ENCODE results near the gene KBTBD3.
"Not testable (repeated sequence)": the region's sequence is repeated elsewhere in the genome, so short reads cannot be mapped to it uniquely, and the experiment has no call there.

Gene KBTBD3

DNA sequence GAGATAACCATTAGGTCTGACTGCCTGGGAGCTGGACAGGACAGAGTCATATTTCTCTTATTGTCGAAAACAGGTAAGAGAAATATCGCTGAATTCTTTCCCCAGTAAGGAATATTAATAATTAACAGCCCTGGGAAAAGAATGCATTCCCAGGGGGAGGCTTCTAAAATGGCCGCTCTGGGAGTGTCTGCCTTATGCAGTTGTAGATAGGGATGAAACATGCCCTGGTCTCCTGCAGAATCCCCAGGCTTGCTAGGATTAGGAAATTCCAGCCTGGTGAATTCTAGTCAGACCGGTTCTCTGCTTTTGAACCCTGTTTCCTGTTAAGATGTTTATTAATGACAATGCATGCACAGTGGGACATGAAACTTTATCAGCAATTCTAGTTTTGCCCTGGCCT, 74.1 kb downstream of the KBTBD3 start:
- DNase-seq, result not testable (repeated sequence)

DNA sequence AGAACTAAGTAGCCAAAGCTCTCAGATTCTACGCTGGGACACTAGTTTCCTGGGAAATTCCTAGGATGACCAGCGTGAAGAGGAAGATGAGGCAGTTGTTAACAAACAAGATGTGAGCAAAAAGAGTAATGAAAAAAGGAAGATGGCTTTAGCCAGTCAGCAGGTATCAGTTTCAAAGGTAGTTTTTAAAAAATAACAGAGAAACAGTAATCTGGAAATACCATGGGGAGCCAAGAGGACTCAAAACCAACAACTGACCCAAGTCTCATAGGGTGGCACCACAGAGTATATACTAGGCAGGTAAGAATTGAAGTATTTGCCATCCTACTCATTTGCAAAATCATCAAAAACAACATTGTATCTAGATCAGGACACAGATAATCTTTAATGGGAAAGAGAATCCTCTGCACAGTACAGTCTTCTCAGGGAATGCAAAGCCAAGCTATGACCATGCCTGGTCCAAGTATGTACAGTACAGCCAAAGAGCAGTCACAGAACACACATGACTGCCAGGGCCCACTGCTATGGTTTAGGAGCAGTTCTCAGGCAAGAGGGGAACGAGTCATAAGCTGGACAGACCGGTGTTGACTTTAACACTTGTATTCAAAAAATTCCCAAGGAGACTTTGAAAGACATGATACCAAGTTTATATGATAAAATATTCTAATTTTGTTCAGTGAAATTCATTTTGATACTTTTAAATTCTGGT, 75.7 kb downstream of the KBTBD3 start:
- DNase-seq, result no peak

Measured in NCI-H510A treated with DMSO at 0.1 percent for 48 hours (cell line).